HG02970 (cell line): ENCODE measurements around the gene ANHX.

Source experiments
- ATAC-seq: cut with Tn5 transposase; IDR thresholded peaks from one replicate; pipeline ENCODE4 v1.9.1; 2021; ENCODE audit warnings: mild to moderate bottlenecking, moderate library complexity, moderate number of reproducible peaks; ENCODE audit not compliant: unreplicated experiment, low FRiP score

The ANHX gene

GRCh38 chr12:133203344-133204263, 32.1 kb downstream of the ANHX start:
- no peak for ATAC-seq

GRCh38 chr12:133202493-133203343, 33.0 kb downstream of the ANHX start:
- no peak for ATAC-seq

DNA sequence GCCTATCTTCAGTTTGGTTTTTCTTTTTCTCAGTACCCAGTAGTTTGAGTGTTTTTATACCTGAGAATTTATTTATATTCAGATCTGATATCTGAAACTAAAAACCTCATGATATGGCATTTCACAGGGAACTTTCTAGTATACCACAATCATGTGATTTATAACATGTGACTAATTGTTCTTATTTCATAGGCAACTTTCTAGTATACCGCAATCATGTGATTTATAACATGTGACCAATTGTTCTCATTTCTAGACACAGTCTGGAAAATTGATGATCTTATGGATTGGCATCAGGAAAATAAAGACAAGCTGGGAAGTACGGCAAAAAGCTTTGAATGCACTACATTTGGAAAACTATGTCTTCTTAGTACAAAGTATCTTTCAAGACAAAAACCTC, 33.8 kb downstream of the ANHX start:
- ATAC-seq, result no peak

GRCh38 chr12:133192847-133193246, 42.8 kb downstream of the ANHX start:
- no peak for ATAC-seq

DNA sequence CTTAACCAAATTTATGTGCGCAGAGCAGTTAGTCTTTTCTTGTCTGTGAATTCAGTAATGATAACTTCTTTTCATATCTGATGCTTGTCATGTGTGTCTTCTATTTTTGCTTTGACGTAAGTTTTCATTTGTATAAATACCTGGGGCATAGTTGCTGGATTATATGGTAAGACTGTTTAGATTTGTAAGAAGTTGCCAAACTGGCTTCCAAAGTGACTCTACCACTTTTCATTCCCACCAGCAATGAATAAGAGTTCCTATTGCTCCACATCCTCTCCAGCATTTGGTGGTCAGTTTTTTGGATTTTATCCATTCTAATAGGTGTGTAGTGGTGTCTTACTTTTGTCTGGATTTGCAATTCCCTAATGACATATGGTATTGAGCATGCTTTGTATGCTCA, 45.5 kb downstream of the ANHX start:
- ATAC-seq, result no peak

GRCh38 chr12:133181238-133181959, 54.3 kb downstream of the ANHX start, which contains the start of gene ZNF268:
Gene ZNF268 (plus strand): TSS chr12:133181495. CDS start chr12:133181998, 503 bp downstream.
- ATAC-seq, result peak; percentile 98

GRCh38 chr12:133180669-133181068, 55.0 kb downstream of the ANHX start:
- no peak for ATAC-seq

- no peak for ATAC-seq
Measured at GRCh38 chr12:133174901-133175300, 60.8 kb downstream of the ANHX start.

- ATAC-seq, result no peak
Measured at GRCh38 chr12:133172491-133172890, 63.2 kb downstream of the ANHX start.
